DMS153 treated with DMSO at 0.1 percent for 48 hours (cell line): ENCODE data around the gene CMSS1.
"Not testable (repeated sequence)": the region's sequence is repeated elsewhere in the genome, so short reads cannot be mapped to it uniquely, and the experiment has no call there.

Experiments
- DNase-seq: peaks from one replicate; lab custom pipeline; 2025; ENCODE audit not compliant: unreplicated experiment; lab: John Stamatoyannopoulos, UW

CMSS1 gene

GRCh38 chr3:100076731-100077529, 259.3 kb downstream of the CMSS1 start:
- DNase-seq, result no peak

GRCh38 chr3:100079328-100079727, 261.7 kb downstream of the CMSS1 start:
- no peak for DNase-seq

- DNase-seq, result no peak
Observed at GRCh38 chr3:100080573-100080972, 262.9 kb downstream of the CMSS1 start.

GRCh38 chr3:100081311-100081710, 263.6 kb downstream of the CMSS1 start:
- DNase-seq, result no peak

- DNase-seq, result no peak
Observed at GRCh38 chr3:100081986-100082692, 264.5 kb downstream of the CMSS1 start.

- DNase-seq, result no peak
Observed at GRCh38 chr3:100082714-100083113, 265.1 kb downstream of the CMSS1 start.

GRCh38 chr3:100083209-100083608, 265.5 kb downstream of the CMSS1 start:
- DNase-seq, result no peak

- no peak for DNase-seq
Observed at GRCh38 chr3:100084100-100084806, 266.6 kb downstream of the CMSS1 start.

GRCh38 chr3:100086401-100086800, 268.7 kb downstream of the CMSS1 start:
- DNase-seq, result no peak

GRCh38 chr3:100087198-100087597, 269.5 kb downstream of the CMSS1 start:
- DNase-seq, result no peak

- DNase-seq, result no peak
Observed at GRCh38 chr3:100088735-100089368, 271.2 kb downstream of the CMSS1 start.

GRCh38 chr3:100089812-100090668, 272.4 kb downstream of the CMSS1 start:
- no peak for DNase-seq

GRCh38 chr3:100090669-100091005, 273.0 kb downstream of the CMSS1 start:
- DNase-seq, result no peak

GRCh38 chr3:100093831-100094230, 276.2 kb downstream of the CMSS1 start:
- DNase-seq, result no peak

- DNase-seq, result not testable (repeated sequence)
Observed at GRCh38 chr3:100096286-100096685, 278.6 kb downstream of the CMSS1 start.

- DNase-seq, result no peak
Observed at GRCh38 chr3:100096866-100097265, 279.2 kb downstream of the CMSS1 start.

- no peak for DNase-seq
Observed at GRCh38 chr3:100097919-100098783, 280.5 kb downstream of the CMSS1 start.

- DNase-seq, result no peak
Observed at GRCh38 chr3:100098784-100099070, 281.1 kb downstream of the CMSS1 start.

GRCh38 chr3:100099621-100100020, 282.0 kb downstream of the CMSS1 start:
- no peak for DNase-seq

GRCh38 chr3:100100425-100100824, 282.8 kb downstream of the CMSS1 start:
- DNase-seq, result no peak
